ENCODE data around the gene PLAAT3. TPM values are rescaled to one million over a fixed set of nuclear protein-coding genes. Genes with fewer than 3 reads are reported as not detected.

PLAAT3 gene
- 100 to 1,000 TPM in 1 of 4 donors, 10 to 100 TPM in 3; 67.6 to 102 (median 83.6) TPM for total RNA-seq
- 100 to 1,000 TPM in 1 of 3 donors, 10 to 100 TPM in 2; 50.0 to 115 (median 82.3) TPM for polyA plus RNA-seq
- long read RNA-seq, donor 1, transcript PLA2G16-201 (4 exons, 2,594 nt), result major isoform, 31 of 52 reads
- long read RNA-seq, donor 1, transcript PLA2G16-203 (5 exons, 1,099 nt), result minor isoform, 17 of 52 reads
- long read RNA-seq, donor 1, partial matches to known transcripts, result 0 of 52 reads
- long read RNA-seq, donor 1, other reads (novel, unspliced or antisense), result 4 of 52 reads
- long read RNA-seq, donor 2, transcript PLA2G16-201 (4 exons, 2,594 nt), result major isoform, 41 of 81 reads
- long read RNA-seq, donor 2, transcript PLA2G16-203 (5 exons, 1,099 nt), result minor isoform, 36 of 81 reads
- long read RNA-seq, donor 2, partial matches to known transcripts, result 0 of 81 reads
- long read RNA-seq, donor 2, other reads (novel, unspliced or antisense), result 2 of 81 reads

DNA sequence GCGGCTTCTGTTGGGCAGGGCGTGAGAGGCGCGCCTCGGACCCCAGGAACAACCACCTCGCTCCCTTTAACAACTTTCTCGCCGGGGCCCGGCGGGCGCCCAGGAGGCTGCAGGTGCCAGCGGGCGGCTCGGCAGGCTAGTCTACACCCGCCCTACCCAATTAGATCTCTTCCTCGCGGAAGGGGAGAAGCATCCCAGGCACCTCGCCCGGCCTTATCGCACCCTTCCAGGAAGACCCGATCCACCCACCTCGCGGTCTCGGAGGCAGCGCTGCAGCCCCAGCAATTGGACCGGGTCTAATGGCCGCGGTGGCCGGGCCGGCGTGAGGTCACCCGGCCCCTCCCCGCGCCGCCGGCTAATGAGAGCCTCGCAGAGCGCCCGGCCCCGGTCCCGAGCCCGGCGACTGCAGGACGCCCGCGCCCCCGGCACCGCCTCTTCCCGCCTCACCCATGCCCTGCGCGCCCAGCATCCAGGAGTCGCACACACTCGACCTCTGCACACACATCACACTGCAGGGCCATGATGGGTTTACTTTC, at the start of gene PLAAT3:
Gene PLAAT3, minus strand, starts transcription at position 298 of the 536 bp plus-strand sequence. CDS start 419 bp downstream, outside the sequence.
- TF ChIP-seq, protein P1, sequence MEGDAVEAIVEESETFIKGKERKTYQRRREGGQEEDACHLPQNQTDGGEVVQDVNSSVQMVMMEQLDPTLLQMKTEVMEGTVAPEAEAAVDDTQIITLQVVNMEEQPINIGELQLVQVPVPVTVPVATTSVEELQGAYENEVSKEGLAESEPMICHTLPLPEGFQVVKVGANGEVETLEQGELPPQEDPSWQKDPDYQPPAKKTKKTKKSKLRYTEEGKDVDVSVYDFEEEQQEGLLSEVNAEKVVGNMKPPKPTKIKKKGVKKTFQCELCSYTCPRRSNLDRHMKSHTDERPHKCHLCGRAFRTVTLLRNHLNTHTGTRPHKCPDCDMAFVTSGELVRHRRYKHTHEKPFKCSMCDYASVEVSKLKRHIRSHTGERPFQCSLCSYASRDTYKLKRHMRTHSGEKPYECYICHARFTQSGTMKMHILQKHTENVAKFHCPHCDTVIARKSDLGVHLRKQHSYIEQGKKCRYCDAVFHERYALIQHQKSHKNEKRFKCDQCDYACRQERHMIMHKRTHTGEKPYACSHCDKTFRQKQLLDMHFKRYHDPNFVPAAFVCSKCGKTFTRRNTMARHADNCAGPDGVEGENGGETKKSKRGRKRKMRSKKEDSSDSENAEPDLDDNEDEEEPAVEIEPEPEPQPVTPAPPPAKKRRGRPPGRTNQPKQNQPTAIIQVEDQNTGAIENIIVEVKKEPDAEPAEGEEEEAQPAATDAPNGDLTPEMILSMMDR (IDR thresholded peaks at IDR 0.05), result no peak
- Histone ChIP-seq H3K27me3 (ENCODE audit: insufficient read depth in 3 of 3, low read length in 2 of 3) (no peaks in the 10 kb centered on the region), H3K9me3 (no peaks in the 10 kb centered on the region), H3K27ac (peak within 1 kb of the TSS; percentile 97), H3K36me3 (ENCODE audit: insufficient read depth in 1 of 2, low read depth in 1 of 2) (no peaks in the 10 kb centered on the region), H3K4me1 (peaks cover 33% of the 10 kb centered on the region), H3K4me3 (peak within 1 kb of the TSS; percentile 90)
- 0 to 1% (median 1%) methylated on average over 44 to 53 of the region's 53 CpGs for WGBS, 3 donors
- intact Hi-C loops (cut with DNase I), result loop anchor here in 1 of 2 donors (5.0 kb wide), 1 partner anchor 58 kb away; the partner anchor contains the start of gene ATL3
- ATAC-seq (peak; percentile 81 to 87 (median 84)), DNase-seq (peak; percentile 80 to 89)

DNA sequence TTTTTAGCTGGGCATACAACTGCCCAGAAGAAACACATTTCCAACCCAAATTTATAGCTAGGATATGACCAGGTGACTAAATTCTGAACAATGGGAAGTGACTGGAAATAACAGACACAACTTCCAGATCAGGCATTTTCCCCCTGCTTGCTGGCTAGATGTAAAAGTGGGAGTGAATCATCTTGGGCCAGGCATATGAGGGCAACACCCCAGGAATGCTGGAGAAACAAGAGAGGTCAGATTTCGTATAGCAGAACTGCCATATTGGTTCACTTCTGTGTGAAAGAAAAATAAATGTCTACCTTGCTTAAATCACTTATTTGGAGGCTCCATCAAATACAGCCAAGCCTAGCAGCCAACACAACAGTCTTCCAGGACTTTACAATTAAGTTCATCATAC, 49.6 kb upstream of the PLAAT3 start:
- H3K9me3 ChIP-seq, result no peaks in the 10 kb centered on the region
- 0% methylated on average over 1 of the region's 1 CpG for WGBS, 3 donors
- peak overlapping the region; percentile 53 for H3K27ac ChIP-seq
- intact Hi-C loops (cut with DNase I), result no loop called here
- H3K27me3 ChIP-seq (ENCODE audit: insufficient read depth in 3 of 3, low read length in 2 of 3), result no peaks in the 10 kb centered on the region
- TF ChIP-seq, protein P1 (IDR thresholded peaks at IDR 0.05), result no peak
- peaks cover 52% of the 10 kb centered on the region for H3K4me1 ChIP-seq
- DNase-seq (no peak), ATAC-seq (peak in 1 of 4 donors; percentile 40)
- no peak overlapping the region for H3K4me3 ChIP-seq
- H3K36me3 ChIP-seq (ENCODE audit: insufficient read depth in 1 of 2, low read depth in 1 of 2), result no peaks in the 10 kb centered on the region

DNA sequence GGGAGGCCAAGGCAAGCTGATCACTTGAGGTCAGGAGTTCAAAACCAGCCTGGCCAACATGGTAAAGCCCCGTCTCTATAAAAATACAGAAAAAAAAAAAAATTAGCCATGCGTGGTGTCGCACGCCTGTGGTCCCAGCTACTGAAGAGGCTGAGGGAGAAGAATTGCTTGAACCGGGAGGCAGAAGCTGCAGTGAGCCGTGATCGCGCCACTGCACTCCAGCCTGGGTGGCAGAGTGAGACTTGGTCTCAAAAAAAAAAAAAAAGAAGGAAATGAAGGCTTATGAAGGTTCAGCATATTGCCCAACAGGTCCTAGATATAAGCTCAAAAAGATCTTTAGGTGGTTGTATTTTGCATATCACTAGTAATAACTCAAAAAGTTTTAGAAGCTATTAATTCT, 46.7 kb upstream of the PLAAT3 start:
- H3K4me3 ChIP-seq, result no peak overlapping the region
- peaks cover 26% of the 10 kb centered on the region for H3K4me1 ChIP-seq
- TF ChIP-seq, protein P1 (IDR thresholded peaks at IDR 0.05), result no peak
- no peak for ATAC-seq
- intact Hi-C loops (cut with DNase I), result no loop called here
- H3K36me3 ChIP-seq (ENCODE audit: insufficient read depth in 1 of 2, low read depth in 1 of 2), result peaks cover 3 to 26% of the 10 kb centered on the region in 2 donors
- no peaks in the 10 kb centered on the region for H3K27me3 ChIP-seq (ENCODE audit: insufficient read depth in 3 of 3, low read length in 2 of 3)
- no peaks in the 10 kb centered on the region for H3K9me3 ChIP-seq
- DNase-seq, result no peak
- H3K27ac ChIP-seq, result no peak overlapping the region
- WGBS, 3 donors, result 93 to 94% (median 94%) methylated on average over 8 of the region's 8 CpGs

DNA sequence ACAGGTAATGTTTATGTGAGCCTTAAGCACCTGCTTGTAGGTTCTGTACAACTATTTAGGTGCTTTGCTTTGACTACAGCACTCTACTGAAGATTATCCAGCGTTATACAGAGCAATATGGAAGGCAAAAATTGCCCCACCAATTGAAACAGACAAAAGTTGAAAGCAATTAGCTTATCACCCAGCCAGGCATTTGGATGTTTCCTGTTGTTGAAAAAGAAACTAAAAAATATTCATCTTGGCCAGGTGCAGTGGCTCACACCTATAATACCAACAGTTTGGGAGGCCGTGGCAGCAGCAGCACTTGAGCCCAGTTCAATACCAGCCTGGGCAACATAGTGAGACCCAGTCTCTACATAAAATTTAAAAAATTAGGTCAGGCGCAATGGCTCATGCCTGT, 38.4 kb upstream of the PLAAT3 start:
- intact Hi-C loops (cut with DNase I), result no loop called here
- Histone ChIP-seq H3K4me3 (no peak overlapping the region), H3K27me3 (ENCODE audit: insufficient read depth in 3 of 3, low read length in 2 of 3) (no peaks in the 10 kb centered on the region), H3K27ac (no peak overlapping the region), H3K9me3 (no peaks in the 10 kb centered on the region), H3K36me3 (ENCODE audit: insufficient read depth in 1 of 2, low read depth in 1 of 2) (peaks cover 3 to 85% of the 10 kb centered on the region in 2 donors), H3K4me1 (no peaks in the 10 kb centered on the region)
- WGBS, 3 donors, result 86 to 96% (median 92%) methylated on average over 3 of the region's 3 CpGs
- ATAC-seq, result no peak
- TF ChIP-seq, protein P1 (IDR thresholded peaks at IDR 0.05), result no peak
- DNase-seq, result no peak

All from psoas muscle (tissue), 8 donors.